Measurements from ENCODE around the gene KCTD21.
"Not testable (repeated sequence)": the region's sequence is repeated elsewhere in the genome, so short reads cannot be mapped to it uniquely, and the experiment has no call there.

KCTD21 gene, protein sequence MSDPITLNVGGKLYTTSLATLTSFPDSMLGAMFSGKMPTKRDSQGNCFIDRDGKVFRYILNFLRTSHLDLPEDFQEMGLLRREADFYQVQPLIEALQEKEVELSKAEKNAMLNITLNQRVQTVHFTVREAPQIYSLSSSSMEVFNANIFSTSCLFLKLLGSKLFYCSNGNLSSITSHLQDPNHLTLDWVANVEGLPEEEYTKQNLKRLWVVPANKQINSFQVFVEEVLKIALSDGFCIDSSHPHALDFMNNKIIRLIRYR

DNA sequence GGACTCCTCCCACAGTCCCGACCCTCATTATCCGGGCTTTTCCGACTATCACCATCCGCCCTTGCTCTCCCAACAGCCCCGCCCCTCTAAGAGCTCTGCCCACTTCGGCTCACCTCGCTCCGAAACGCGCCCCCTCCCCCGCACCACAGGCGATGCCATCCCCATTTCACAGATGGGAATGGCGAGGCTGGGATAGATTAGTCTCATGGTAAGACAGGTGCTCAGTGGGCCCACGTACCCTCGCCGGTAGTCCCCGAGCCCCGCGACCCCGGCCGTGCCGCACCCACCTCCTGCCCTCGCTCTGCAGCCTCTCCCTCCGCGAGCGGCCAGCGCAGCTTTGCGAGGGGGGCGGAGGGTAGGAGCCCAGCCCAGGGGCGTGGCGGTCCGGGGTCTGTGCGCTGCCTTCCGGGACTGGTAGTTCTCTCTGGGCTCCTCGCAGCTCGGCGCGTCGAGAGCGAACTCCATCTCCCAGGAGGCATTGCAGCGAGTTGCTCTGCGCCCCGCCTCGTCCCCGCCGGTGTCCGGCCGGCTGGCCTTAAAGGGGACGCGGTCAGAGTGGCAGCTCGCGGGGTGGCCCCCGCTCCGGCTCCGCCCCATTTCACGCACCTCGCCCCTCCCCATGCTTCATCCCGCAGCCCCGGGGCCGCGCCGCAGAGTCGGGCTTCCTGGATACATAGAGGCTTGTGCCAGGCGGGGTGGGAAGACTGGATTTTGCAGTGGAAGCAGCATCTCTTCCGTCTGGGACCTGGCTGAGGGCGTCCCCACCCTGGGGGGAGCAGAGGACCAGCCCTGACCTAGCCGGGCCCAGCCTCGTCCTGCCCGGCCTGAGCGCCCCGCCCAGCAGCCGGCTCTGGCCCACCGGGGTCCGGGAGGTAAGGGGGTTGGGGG, at the start of gene KCTD21, which contains the start of gene USP35:
Gene KCTD21, minus strand, starts transcription at position 341 of the 888 bp plus-strand sequence. CDS start 14,072 bp downstream, outside the sequence.
Gene USP35, plus strand, starts transcription at position 634 of the 888 bp plus-strand sequence. CDS start 7,327 bp downstream, outside the sequence.
- DNase-seq (ENCODE audit: low read depth in 1 of 2, low spot score in 1 of 2): peak; percentile 80 to 86

- no peak for DNase-seq (ENCODE audit: low read depth in 1 of 2, low spot score in 1 of 2)
Measured at GRCh38 chr11:78237293-78238046, 49.0 kb upstream of the KCTD21 start.

GRCh38 chr11:78234006-78234405, 45.6 kb upstream of the KCTD21 start:
- no peak for DNase-seq (ENCODE audit: low read depth in 1 of 2, low spot score in 1 of 2)

DNA sequence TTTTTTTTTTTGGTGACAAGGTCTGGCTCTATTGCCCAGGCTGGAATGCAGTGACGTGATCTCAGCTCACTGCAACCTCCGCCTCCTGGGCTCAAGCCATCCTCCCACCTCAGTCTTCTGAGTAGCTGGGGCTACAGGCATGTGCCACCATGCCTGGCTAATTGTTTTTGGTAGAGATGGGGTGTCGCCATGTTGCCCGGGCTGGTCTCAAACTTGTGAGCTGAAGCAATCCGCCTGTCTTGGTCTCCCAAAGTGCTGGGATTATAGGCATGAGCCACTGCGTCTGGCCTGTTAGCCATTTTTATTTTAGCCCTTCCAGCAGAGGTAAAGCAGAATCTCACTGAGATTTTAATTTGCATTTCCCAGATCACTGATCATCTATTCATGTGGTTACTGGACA, 44.6 kb upstream of the KCTD21 start:
- DNase-seq (ENCODE audit: low read depth in 1 of 2, low spot score in 1 of 2): not testable (repeated sequence)

GRCh38 chr11:78231962-78232501, 43.6 kb upstream of the KCTD21 start:
- DNase-seq (ENCODE audit: low read depth in 1 of 2, low spot score in 1 of 2): no peak

GRCh38 chr11:78230161-78230877, 41.9 kb upstream of the KCTD21 start:
- DNase-seq (ENCODE audit: low read depth in 1 of 2, low spot score in 1 of 2): no peak

DNA sequence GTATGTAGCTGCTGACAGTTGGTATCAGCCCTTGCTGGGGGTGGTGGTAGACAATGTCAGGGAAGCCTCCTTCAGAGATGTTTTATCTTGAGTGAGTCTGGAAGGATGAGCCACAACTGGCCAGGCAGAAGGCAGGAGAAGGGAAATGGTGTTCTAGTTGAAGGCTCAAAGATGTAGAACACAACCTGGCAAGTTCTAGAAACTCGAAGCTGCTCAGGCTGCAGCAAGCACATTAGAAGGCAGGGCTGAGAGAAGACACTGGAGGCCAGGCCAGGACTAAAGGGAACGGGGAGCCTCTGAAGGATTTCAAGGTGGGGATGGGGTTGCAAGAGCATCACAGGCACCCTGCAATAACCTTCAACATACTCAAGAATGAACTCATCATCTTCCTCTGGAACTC, 40.7 kb upstream of the KCTD21 start:
- no peak for DNase-seq (ENCODE audit: low read depth in 1 of 2, low spot score in 1 of 2)

GRCh38 chr11:78228467-78228866, 40.0 kb upstream of the KCTD21 start:
- DNase-seq (ENCODE audit: low read depth in 1 of 2, low spot score in 1 of 2): no peak

DNA sequence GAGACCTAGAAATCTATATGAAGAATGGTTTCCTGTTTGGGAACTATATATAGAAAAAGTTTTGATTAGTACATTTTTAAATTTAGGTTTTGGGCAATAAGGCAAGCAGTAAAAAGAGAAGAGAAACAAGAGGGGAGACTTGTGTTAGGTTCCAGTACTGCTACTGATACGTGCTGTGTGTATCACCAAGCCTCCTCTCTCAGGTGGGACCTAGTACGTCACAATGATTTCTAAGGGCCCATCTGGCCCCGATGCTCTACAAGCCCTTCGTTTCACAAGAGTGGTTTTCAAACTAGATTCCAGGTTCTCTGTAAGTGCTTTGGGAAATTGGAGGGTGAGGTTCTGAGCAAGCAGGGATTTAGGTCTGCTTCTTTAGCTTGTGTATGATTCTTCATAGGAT, 39.5 kb upstream of the KCTD21 start:
- DNase-seq (ENCODE audit: low read depth in 1 of 2, low spot score in 1 of 2): no peak

- DNase-seq (ENCODE audit: low read depth in 1 of 2, low spot score in 1 of 2): no peak
Measured at GRCh38 chr11:78226684-78227680, 38.6 kb upstream of the KCTD21 start.

DNA sequence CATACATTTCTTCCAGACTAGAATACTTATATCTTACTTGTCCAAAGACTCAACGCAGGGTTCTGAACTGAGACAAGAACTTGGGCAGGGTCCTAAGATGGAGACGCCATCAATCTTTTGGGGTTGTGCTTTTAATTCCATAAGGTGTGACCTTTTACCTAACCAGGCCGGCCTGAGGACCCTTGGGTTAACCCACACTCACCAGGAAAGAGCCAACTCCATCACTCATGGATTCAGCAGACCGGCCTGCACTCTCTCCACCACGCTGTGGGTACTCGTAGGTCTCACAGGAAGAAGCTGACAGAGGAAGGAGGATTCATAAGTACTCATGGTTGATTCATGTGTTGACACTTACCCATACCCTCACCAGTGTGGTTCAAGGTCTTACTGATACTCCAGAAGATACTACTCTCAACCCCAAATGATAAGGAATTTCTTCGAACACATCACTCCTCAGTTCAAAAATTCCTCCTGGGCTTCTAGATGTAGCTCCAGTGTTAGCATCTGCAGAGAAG, 36.5 kb upstream of the KCTD21 start:
- DNase-seq (ENCODE audit: low read depth in 1 of 2, low spot score in 1 of 2): no peak

GRCh38 chr11:78224506-78224905, 36.1 kb upstream of the KCTD21 start:
- no peak for DNase-seq (ENCODE audit: low read depth in 1 of 2, low spot score in 1 of 2)

DNA sequence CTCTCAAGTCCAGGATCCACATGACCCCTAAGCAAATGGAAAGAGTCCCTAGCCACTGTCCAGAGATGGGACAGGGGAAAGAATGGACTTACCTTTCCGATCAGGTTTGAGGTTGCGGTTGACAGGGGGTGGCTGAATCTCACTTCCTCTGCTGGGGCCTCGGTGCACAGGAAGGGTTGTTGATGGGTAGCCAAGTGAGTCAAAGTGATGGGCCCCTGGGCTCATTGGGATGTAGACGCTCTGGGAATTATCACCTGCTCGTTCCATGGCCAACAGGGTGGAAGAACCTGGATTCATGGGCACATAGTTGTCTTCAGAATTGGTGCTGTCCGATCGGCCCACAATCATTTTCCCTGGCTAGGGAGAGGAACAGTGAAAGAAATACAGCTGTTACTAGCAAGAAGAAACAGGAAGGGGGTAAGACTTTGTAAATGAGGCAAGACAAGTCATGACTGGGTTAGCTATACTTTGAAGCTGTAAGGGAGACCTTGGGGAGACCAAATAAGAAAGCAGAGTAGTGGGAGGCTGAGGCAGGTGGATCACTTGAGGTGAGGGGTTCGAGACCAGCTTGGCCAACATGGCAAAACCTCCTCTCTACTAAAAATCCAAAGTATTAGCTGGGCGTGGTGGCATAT, 35.0 kb upstream of the KCTD21 start:
- no peak for DNase-seq (ENCODE audit: low read depth in 1 of 2, low spot score in 1 of 2)

DNA sequence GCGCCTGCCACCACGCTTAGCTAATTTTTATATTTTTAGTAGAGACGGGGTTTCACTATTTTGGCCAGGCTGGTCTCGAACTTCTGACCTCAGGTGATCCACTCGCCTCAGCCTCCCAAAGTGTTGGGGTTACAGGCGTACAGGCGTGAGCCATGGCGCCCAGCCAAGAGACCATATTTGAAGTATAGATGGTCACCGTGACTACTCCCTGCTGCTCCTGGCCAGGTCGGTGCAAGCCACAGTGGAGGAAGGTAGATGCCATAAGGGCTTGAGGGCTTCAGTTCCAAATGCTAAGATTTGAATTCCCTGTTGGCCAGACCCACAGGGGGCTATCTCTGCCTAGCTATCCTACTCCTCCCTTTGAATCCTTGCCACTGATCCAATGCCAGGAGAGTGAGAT, 34.3 kb upstream of the KCTD21 start:
- DNase-seq (ENCODE audit: low read depth in 1 of 2, low spot score in 1 of 2): not testable (repeated sequence)

DNA sequence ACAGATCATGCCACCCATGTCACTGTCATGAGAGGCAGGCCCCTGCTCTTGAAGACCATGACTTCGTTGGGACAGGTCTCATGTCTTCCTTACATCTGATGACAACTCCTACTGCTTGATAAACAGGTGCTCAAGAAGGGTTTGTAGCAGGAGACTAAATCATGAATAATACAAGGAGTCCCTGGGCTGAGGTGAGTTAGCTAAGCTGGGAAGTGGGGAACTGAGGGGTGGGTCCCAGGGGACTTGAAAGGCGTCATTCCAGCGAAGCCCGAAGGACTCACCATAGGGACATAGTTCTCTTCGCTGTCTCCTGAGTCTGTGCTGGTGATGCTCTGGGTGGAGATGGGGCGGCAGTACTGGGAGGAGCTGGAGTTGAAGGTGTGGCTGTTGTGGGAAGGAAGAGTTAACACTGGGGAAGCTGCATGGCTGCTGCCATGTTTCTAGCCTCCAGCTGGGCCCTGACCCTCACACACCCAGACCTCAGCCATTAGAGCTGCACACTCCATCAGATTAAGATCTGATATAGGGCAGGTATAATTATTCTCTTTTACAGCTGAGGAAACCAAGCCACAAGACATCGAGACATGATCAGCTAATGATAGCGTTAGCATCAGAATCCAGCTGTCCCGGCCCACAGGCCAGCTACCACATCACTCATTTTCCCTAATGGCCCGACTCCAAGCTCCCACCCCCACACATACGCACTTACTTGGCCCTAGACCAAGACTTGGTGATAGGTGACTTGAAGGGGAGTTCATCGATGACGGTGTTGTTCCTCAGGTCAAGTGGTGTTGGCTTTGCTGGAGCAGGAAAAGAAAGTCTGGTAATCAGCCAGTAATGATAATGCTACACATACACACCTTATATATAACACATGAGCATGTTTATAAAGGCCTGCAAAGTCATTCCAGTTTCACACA, 33.2 kb upstream of the KCTD21 start:
- DNase-seq (ENCODE audit: low read depth in 1 of 2, low spot score in 1 of 2): no peak

DNA sequence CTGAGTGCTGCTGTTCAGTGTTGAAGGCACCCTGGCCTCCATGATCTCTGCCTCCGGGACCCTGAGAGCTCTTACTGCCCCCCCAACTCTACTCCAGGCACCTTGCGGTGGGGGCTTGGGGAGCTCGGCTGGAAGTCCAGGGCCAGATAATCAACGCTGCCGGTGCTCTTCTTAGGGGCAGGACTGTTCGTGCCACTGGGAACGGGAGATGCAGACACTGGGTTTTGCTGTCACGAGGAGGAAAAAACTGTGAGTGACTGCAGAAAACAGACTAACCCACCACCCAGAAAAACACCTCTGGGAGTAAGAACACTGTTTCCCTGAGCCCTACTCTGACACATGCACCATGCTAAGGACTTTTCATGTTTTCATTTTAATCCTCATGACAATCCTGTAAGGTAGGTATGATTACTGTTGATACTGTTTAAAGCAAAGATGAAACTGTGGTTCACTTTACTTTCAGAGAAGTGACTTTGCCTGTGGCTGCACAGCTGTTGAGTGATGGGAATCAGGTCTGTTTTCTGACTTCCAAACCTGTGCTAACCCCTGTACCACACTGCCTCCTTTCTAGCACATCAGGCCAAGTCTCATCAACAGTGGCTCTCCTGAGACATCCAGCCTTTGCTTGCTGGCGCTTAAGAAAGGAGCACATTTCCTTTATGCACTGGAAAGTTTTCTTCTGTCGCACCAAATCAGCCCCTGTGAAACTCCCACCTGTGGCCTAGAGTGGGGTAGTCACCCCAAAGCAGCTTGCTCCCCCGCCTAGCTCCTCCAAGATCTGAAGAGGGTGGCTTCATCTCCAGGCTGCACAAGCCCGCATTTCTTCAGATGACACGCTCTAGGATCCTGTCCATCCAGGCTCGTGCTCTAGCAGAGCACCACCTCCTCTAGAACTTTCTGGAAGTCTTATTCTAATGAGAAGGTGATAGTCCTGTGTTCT, 32.1 kb upstream of the KCTD21 start:
- no peak for DNase-seq (ENCODE audit: low read depth in 1 of 2, low spot score in 1 of 2)

Data from activated T-helper 1 cell treated with anti-CD3 and anti-CD28 coated beads, Interleukin-2, amount 50 U/mL, for 16 hours (primary cell).